ENCODE measurements around the gene GCK.

GRCh38 chr7:44122529-44122928 lies 66.7 kb downstream of the GCK start:
- TF ChIP-seq CTCF (IDR thresholded peaks at IDR 0.05), result no peak
- TF ChIP-seq EZH2 (IDR thresholded peaks at IDR 0.05; ENCODE audit: borderline replicate concordance, insufficient read depth, low read depth, low read length, poor library complexity, severe bottlenecking), result no peak
